GM12873 (cell line): ENCODE measurements around the gene IL20.

Experiments
- TF ChIP-seq, protein P1 (sequence below): IDR thresholded peaks from 2 replicates; pipeline ENCODE4 v1.5.1; 2012; ENCODE audit warnings: low read depth, mild to moderate bottlenecking, moderate library complexity, low read length, control low read depth; ENCODE audit not compliant: insufficient read depth; ENCODE audit errors: missing control alignments

The IL20 gene

GRCh38 chr1:206842854-206843253 lies 22.6 kb upstream of the IL20 start:
- TF ChIP-seq, protein P1, sequence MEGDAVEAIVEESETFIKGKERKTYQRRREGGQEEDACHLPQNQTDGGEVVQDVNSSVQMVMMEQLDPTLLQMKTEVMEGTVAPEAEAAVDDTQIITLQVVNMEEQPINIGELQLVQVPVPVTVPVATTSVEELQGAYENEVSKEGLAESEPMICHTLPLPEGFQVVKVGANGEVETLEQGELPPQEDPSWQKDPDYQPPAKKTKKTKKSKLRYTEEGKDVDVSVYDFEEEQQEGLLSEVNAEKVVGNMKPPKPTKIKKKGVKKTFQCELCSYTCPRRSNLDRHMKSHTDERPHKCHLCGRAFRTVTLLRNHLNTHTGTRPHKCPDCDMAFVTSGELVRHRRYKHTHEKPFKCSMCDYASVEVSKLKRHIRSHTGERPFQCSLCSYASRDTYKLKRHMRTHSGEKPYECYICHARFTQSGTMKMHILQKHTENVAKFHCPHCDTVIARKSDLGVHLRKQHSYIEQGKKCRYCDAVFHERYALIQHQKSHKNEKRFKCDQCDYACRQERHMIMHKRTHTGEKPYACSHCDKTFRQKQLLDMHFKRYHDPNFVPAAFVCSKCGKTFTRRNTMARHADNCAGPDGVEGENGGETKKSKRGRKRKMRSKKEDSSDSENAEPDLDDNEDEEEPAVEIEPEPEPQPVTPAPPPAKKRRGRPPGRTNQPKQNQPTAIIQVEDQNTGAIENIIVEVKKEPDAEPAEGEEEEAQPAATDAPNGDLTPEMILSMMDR = no peak

- TF ChIP-seq, protein P1 = no peak
Observed at GRCh38 chr1:206843626-206844025, 21.8 kb upstream of the IL20 start.

DNA sequence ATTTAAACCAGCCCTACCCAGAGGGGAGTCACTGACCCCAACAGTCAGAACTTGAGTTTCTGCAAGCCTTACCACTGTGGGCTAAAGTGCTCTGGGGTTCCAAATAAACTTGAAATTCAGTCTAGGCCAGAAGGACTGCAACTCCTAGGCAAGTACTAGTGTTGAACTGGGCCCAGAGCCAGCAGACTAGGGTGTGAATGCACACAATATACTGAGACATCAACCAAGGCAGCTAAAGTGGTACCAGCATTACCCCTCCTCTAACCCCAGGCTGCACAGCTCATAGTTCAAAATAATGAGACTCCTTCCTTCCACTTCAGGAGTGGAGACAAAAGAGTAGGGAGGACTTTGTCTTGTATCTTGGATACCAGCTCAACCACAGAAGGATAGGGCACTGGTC lies 18.9 kb upstream of the IL20 start:
- TF ChIP-seq, protein P1 = no peak

DNA sequence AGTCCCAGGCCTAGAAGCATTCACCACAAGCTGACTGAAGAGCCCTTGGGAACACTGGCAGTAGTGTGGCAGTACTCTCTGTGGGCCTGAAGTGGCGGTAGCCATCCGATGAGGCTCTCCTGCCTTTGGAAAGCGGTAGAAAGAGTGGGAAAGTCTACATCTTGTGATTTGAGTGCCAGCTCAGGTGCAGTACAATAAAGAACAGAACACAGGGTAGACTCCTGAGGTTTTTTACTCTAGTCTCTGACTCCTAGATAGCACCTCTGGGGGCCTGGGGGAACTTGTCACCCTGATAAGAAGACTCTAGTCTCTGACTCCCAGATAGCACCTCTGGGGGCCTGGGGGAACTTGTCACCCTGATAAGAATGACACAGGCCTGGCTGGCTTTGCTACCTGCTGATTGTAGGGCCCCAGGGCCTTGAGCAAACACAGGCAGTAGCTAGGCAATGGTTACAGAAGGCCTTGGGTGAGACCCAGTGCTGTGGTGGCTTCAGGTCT lies 18.0 kb upstream of the IL20 start:
- TF ChIP-seq, protein P1 = no peak

GRCh38 chr1:206847946-206848345 lies 17.5 kb upstream of the IL20 start:
- TF ChIP-seq, protein P1 = no peak

- TF ChIP-seq, protein P1 = no peak
Observed at GRCh38 chr1:206850401-206850800, 15.0 kb upstream of the IL20 start.

- TF ChIP-seq, protein P1 = no peak
Observed at GRCh38 chr1:206851341-206852010, 13.9 kb upstream of the IL20 start.
